PC-3 (cell line): ENCODE results near the gene PRUNE1. TPM values are rescaled to one million over a fixed set of nuclear protein-coding genes. Genes with fewer than 3 reads are reported as not detected.

Experiments
- ATAC-seq: fragments of 200-7000 bp; cut with Tn5 transposase; 2 replicates; pipeline ENCODE4 v1.9.1; 2020; ENCODE audit warnings: mild to moderate bottlenecking, moderate library complexity
- BruUV-seq: library from RNA; stranded (reverse); fragments of 400-500 nt; replicated peaks from 2 replicates; lab custom pipeline; 2021; lab: Mats Ljungman, UMichigan
- CTCF ChIA-PET: fragments of 300-600 bp; sonication (Branson Sonifier 250); formaldehyde crosslinking; loops from one replicate; lab custom pipeline; 2022; ENCODE audit warnings: antibody characterized with exemption; lab: Charles Lee
- POLR2A ChIA-PET: fragments of 300-600 bp; sonication (Branson Sonifier 250); formaldehyde crosslinking; loops from one replicate; lab custom pipeline; 2022; ENCODE audit warnings: antibody characterized with exemption; ENCODE audit not compliant: unreplicated experiment; lab: Charles Lee
- DNase-seq: peaks from one replicate; pipeline ENCODE4 v3.0.0-alpha.2; 2015
- H2AFZ ChIP-seq: fragments of 300-600 bp; sonication (generic); 2 replicates; pipeline ENCODE4 v1.6.0; 2016; ENCODE audit warnings: antibody characterized with exemption, low read length
- H3F3A ChIP-seq: fragments of 300-600 bp; sonication (generic); one replicate; pipeline ENCODE4 v1.6.0; 2017; ENCODE audit warnings: antibody characterized with exemption, low read length, control low read depth, mild to moderate bottlenecking; ENCODE audit not compliant: unreplicated experiment
- H3K27ac ChIP-seq: fragments of 300-600 bp; sonication (generic); 2 replicates; pipeline ENCODE4 v1.5.1; 2016; ENCODE audit warnings: mild to moderate bottlenecking, low read length
- H3K27me3 ChIP-seq: fragments of 300-600 bp; sonication (generic); 2 replicates; pipeline ENCODE4 v1.6.1; 2016; ENCODE audit warnings: low read length, mixed read lengths
- H3K36me3 ChIP-seq: fragments of 300-600 bp; sonication (generic); 2 replicates; pipeline ENCODE4 v1.6.1; 2016; ENCODE audit warnings: low read depth, mixed run types, low read length, mixed read lengths
- H3K4me1 ChIP-seq: fragments of 300-600 bp; sonication (generic); 2 replicates; pipeline ENCODE4 v1.5.1; 2016; ENCODE audit warnings: low read length; ENCODE audit not compliant: insufficient read depth
- H3K4me2 ChIP-seq: fragments of 300-600 bp; sonication (generic); 2 replicates; pipeline ENCODE4 v1.6.0; 2016; ENCODE audit warnings: low read length
- H3K4me3 ChIP-seq: fragments of 300-600 bp; sonication (generic); 2 replicates; pipeline ENCODE4 v1.5.1; 2016; ENCODE audit warnings: mild to moderate bottlenecking, low read length, mixed read lengths
- H3K79me2 ChIP-seq: fragments of 300-600 bp; sonication (generic); 2 replicates; pipeline ENCODE4 v1.6.1; 2017; ENCODE audit warnings: low read length, mixed read lengths
- H3K9ac ChIP-seq: fragments of 300-600 bp; sonication (generic); 2 replicates; pipeline ENCODE4 v1.6.0; 2016; ENCODE audit warnings: mild to moderate bottlenecking, low read length
- H3K9me2 ChIP-seq: fragments of 300-600 bp; sonication (generic); replicated peaks from 2 replicates; pipeline ENCODE4 v1.6.1; 2016; ENCODE audit warnings: mixed run types, low read length, mixed read lengths
- H3K9me3 ChIP-seq: fragments of 300-600 bp; sonication (generic); 2 replicates; pipeline ENCODE4 v1.6.1; 2016; ENCODE audit warnings: low read length, mixed read lengths
- H4K20me1 ChIP-seq: fragments of 300-600 bp; sonication (generic); 2 replicates; pipeline ENCODE4 v1.6.1; 2016; ENCODE audit warnings: low read length, mixed read lengths
- CTCF ChIP-seq: fragments of 300-600 bp; sonication (generic); conservative IDR thresholded peaks from 2 replicates; pipeline ENCODE4 v1.5.1; 2017; ENCODE audit warnings: antibody characterized with exemption, low read depth, mild to moderate bottlenecking, low read length
- EZH2 ChIP-seq: fragments of 300-600 bp; sonication (generic); IDR thresholded peaks from one replicate; pipeline ENCODE4 v1.6.1; 2017; ENCODE audit warnings: antibody characterized with exemption, mild to moderate bottlenecking, low read length; ENCODE audit not compliant: unreplicated experiment
- EZH2phosphoT487 ChIP-seq: fragments of 300-600 bp; sonication (generic); IDR thresholded peaks from 2 replicates; pipeline ENCODE4 v1.6.1; 2018; ENCODE audit warnings: mild to moderate bottlenecking, antibody characterized with exemption, low read length, borderline replicate concordance
- intact Hi-C: fragments of 100-400 bp; cut with micrococcal nuclease; formaldehyde crosslinking; loops from 2 replicates; pipeline ENCODE4 v1.9.0; 2023
- total RNA-seq: library from RNA; depleted of rRNA; stranded (reverse); fragments of >200 nt; gene quantifications from 2 replicates; pipeline ENCODE4 v1.2.3, GENCODE V29; 2014

PRUNE1 gene
- total RNA-seq, 1 experiment from 2014 or later = 20.3 TPM

- Histone ChIP-seq H3K27ac (peak within 1 kb of the TSS; percentile 82), H3K27me3 (no peaks in the 10 kb centered on the region), H3F3A (peaks cover 6% of the 10 kb centered on the region), H3K9me2 (no peaks in the 10 kb centered on the region), H4K20me1 (no peaks in the 10 kb centered on the region), H3K9me3 (no peaks in the 10 kb centered on the region), H3K4me2 (peak within 1 kb of the TSS; percentile 92), H3K4me3 (peak within 1 kb of the TSS; percentile 86), H3K9ac (peak within 1 kb of the TSS; percentile 47), H3K4me1 (peaks cover 37% of the 10 kb centered on the region), H3K79me2 (peaks cover 27% of the 10 kb centered on the region), H2AFZ (peak within 1 kb of the TSS; percentile 75), H3K36me3 (no peaks in the 10 kb centered on the region)
- ChIA-PET POLR2A (interaction anchor here (0.6 to 0.9 kb wide), 4 partner anchors 32 to 460 kb away, joined by 3 to 7 read pairs (median 5); partner anchors contain the start of genes CERS2 and GABPB2), CTCF (interaction anchor here (0.6 to 1.7 kb wide), 5 partner anchors 9 to 81 kb away, joined by 4 to 17 read pairs (median 5); partner anchors contain the start of gene CERS2)
- no peak for TF ChIP-seq EZH2
- TF ChIP-seq CTCF = peak; percentile 64
- DNase-seq = peak; percentile 80
- peak; percentile 69 for ATAC-seq
- TSS peak; percentile 57 for BruUV-seq
- intact Hi-C loops = loop anchor here (1.0 to 10.0 kb wide), 4 partner anchors 27 to 382 kb away; partner anchors contain the start of genes C1orf56, ENSA and GOLPH3L
Observed at GRCh38 chr1:151006327-151007052, 1.8 kb upstream of the PRUNE1 start, which contains the start of gene MINDY1. Gene MINDY1 (minus strand): TSS chr1:151006902. CDS start chr1:151002617, 4,285 bp downstream.

- Histone ChIP-seq H3K9me3 (no peaks in the 10 kb centered on the region), H3K4me3 (peak overlapping the region; percentile 86), H4K20me1 (no peaks in the 10 kb centered on the region), H3K9ac (peak overlapping the region; percentile 47), H3K27me3 (no peaks in the 10 kb centered on the region), H2AFZ (peak overlapping the region; percentile 13), H3K4me1 (peaks cover 37% of the 10 kb centered on the region), H3K9me2 (no peaks in the 10 kb centered on the region), H3K4me2 (peak overlapping the region; percentile 92), H3K79me2 (peaks cover 32% of the 10 kb centered on the region), H3K36me3 (no peaks in the 10 kb centered on the region), H3K27ac (peak overlapping the region; percentile 82), H3F3A (peaks cover 6% of the 10 kb centered on the region)
- intact Hi-C loops = loop anchor here (5.0 to 10.0 kb wide), 3 partner anchors 39 to 383 kb away; partner anchors contain the start of genes C1orf56, ENSA and GOLPH3L
- DNase-seq = no peak
- ChIA-PET POLR2A (no interaction called here), CTCF (no interaction called here)
- ATAC-seq = no peak
- no peak for TF ChIP-seq EZH2
- no peak for TF ChIP-seq EZH2phosphoT487
- no peak for TF ChIP-seq CTCF
- BruUV-seq = no TSS peak
Observed at GRCh38 chr1:151007853-151008243, 401 bp upstream of the PRUNE1 start.

DNA sequence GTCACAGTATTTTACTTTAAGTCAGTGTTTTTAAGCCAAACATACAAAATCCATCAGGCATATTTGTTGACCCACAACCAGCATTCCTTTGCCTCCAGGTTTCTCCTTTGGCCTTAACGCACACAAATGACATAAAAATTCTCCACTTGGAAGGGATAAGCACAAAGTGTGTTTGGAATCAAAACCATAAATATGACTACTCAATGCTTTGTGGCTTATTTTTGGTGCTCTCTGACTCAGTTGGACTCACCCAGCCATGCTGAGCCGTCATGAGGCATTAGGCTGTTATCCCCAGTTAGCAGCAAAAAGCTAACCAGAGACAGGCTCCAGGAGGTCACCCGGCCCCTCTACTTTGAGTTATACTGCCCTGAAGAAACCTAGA, 948 bp downstream of the PRUNE1 start:
- CTCF ChIA-PET = no interaction called here
- TF ChIP-seq CTCF (no peak), EZH2phosphoT487 (no peak), EZH2 (no peak)
- no peak for ATAC-seq
- H3K79me2 ChIP-seq = peaks cover 32% of the 10 kb centered on the region
- H3K4me2 ChIP-seq = peak overlapping the region; percentile 92
- no peaks in the 10 kb centered on the region for H3K36me3 ChIP-seq
- H3K9me3 ChIP-seq = no peaks in the 10 kb centered on the region
- no peak for DNase-seq
- H3K9me2 ChIP-seq = no peaks in the 10 kb centered on the region
- peaks cover 37% of the 10 kb centered on the region for H3K4me1 ChIP-seq
- peak overlapping the region; percentile 99 for H2AFZ ChIP-seq
- no peaks in the 10 kb centered on the region for H3K27me3 ChIP-seq
- H4K20me1 ChIP-seq = no peaks in the 10 kb centered on the region
- peaks cover 6% of the 10 kb centered on the region for H3F3A ChIP-seq
- peak overlapping the region; percentile 87 for H3K9ac ChIP-seq
- H3K4me3 ChIP-seq = peak overlapping the region; percentile 86
- H3K27ac ChIP-seq = no peak overlapping the region
- POLR2A ChIA-PET = no interaction called here
- intact Hi-C loops = loop anchor here (5.0 to 10.0 kb wide), 3 partner anchors 38 to 384 kb away; partner anchors contain the start of genes C1orf56, ENSA and GOLPH3L
- BruUV-seq = no TSS peak
